PFSK-1 (cell line): ENCODE data around the gene ZNF213.

Experiments
- FOXP2 ChIP-seq: optimal IDR thresholded peaks from 2 replicates; pipeline ENCODE3; 2011; ENCODE audit warnings: borderline replicate concordance, control low read depth, inconsistent platforms; ENCODE audit not compliant: insufficient read depth; ENCODE audit errors: extremely low read length, extremely low read depth
- POLR2AphosphoS5 ChIP-seq: IDR thresholded peaks from 2 replicates; pipeline ENCODE4 v1.6.1; 2012; ENCODE audit warnings: low read depth, mild to moderate bottlenecking, control low read depth, low read length, moderate library complexity
- REST ChIP-seq, 2 experiments: IDR thresholded peaks; 2 replicates each; pipeline versions ENCODE4 v1.6.1 to v1.8.0; 2011 to 2012; ENCODE audit warnings: low read depth in 2 of 2, low read length in 2 of 2, control low read depth in 1 of 2, inconsistent platforms in 1 of 2, mild to moderate bottlenecking in 1 of 2, moderate library complexity in 1 of 2; ENCODE audit not compliant: insufficient read depth in 1 of 2
- SIN3A ChIP-seq: IDR thresholded peaks from 2 replicates; pipeline ENCODE4 v1.6.1; 2012; ENCODE audit warnings: mild to moderate bottlenecking, low read length, moderate library complexity, borderline replicate concordance; ENCODE audit not compliant: insufficient read depth
- TAF1 ChIP-seq: IDR thresholded peaks from 2 replicates; pipeline ENCODE4 v1.6.1; 2012; ENCODE audit warnings: low read length, control low read depth, borderline replicate concordance; ENCODE audit not compliant: insufficient read depth

GRCh38 chr16:3138823-3139426 lies 4.1 kb downstream of the ZNF213 start:
- TF ChIP-seq REST (IDR thresholded peaks at IDR 0.05; ENCODE audit: insufficient read depth in 1 of 2, low read depth in 2 of 2, low read length in 2 of 2), result no peak
- no peak for TF ChIP-seq POLR2AphosphoS5
- no peak for TF ChIP-seq TAF1
- no peak for TF ChIP-seq SIN3A
- TF ChIP-seq FOXP2, result no peak
